GM12874 (cell line): ENCODE results near the gene APOLD1.

Experiments used
- CTCF ChIP-seq: IDR thresholded peaks from 2 replicates; pipeline ENCODE4 v1.5.1; 2011; ENCODE audit warnings: low read depth, mild to moderate bottlenecking, control low read depth, low read length, moderate library complexity; ENCODE audit not compliant: insufficient read depth

APOLD1 gene

GRCh38 chr12:12804011-12804410, 18.6 kb downstream of the APOLD1 start:
- TF ChIP-seq CTCF = no peak

- TF ChIP-seq CTCF = no peak
These were observed 19.0 kb downstream of the APOLD1 start for GRCh38 chr12:12804432-12804886.

- no peak for TF ChIP-seq CTCF
These were observed 21.5 kb downstream of the APOLD1 start for GRCh38 chr12:12806784-12807516.

GRCh38 chr12:12807970-12808702, 22.7 kb downstream of the APOLD1 start:
- TF ChIP-seq CTCF = no peak

GRCh38 chr12:12810553-12811021, 25.1 kb downstream of the APOLD1 start:
- no peak for TF ChIP-seq CTCF

- TF ChIP-seq CTCF = no peak
These were observed 25.9 kb downstream of the APOLD1 start for GRCh38 chr12:12811343-12811742.

GRCh38 chr12:12812174-12812573, 26.7 kb downstream of the APOLD1 start:
- no peak for TF ChIP-seq CTCF
